ENCODE results near the gene LSMEM2.
"Not testable (repeated sequence)": the region's sequence is repeated elsewhere in the genome, so short reads cannot be mapped to it uniquely, and the experiment has no call there.

Gene LSMEM2

DNA sequence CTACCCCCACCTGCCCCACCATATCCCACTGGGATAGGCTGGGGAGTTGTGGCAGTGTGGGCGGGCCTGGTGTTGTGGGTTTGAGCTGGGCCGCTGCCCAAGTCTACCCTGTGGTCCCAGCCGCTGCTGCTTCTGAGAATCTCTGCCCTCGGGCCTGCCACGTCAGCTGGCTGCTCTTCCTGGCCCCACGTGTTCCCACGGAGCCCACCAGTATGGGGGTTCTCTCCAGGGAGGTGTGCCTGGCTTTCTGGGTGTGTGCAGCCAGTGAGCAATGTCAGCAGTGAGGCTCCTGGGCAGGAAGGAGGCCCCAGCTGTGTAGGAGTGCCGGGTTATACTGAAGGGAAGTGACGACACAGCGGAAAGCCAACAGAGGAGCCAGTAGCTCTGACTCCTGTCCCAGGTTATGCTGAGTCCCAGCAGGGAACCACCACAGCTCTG, 32.4 kb upstream of the LSMEM2 start:
- DNase-seq, result peak; percentile 68

DNA sequence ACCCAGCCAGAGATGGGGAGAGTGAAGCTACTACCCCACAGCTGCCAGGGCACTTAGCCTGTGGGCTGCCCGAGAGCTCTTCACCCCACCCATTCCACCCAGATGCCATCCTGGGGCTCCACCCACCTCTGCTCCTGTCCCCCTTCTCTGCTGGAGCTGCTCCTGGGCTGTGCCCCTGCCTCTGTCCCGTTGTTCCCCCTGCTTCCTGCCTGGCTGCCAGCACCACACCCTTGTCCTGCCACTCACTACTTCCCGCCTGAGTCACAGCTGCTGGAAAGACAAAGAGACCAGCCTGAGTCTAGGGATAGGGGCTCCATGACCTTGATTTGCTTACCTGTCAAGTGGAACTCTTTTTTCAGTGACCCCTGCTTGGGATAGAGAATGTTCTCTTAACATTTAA, 30.5 kb upstream of the LSMEM2 start:
- DNase-seq, result no peak

DNA sequence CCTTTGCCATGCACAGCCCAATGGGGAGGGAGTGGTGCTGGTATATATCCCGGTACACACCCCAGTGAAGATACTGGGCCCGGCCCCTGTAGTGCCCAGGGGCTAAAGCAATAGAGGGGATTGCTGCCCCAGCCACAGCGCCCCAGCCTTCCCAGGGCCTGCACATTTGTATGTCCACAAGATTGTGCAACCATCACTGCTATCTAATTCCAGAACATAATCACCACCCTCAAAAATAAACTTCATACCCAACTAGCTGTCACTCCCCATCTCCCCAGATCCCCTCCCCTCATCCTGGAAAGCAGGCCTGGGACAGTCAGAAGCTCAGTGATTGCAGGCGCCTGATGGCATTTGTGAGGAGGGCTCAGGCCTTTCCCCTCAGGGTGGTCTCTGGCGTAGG, 29.4 kb upstream of the LSMEM2 start:
- DNase-seq, result no peak

DNA sequence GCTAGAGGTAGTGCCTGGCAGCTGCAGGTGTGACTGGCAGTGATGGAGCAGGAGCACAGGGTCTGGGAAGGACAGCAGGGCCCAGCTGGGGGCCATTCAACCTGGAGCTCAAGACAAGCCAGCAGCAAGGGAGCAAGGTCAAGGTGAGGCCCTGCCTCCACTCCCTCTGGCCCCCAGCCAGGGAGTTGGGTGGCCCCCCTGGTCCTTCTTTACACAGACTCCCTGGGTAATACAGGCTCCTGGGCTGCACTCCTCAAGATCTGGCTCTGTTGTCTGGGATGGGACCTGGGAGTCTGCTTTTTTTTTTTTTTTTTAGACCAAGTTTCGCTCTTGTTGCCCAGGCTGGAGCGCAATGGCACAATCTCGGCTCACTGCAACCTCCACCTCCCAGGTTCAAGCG, 28.4 kb upstream of the LSMEM2 start:
- no peak for DNase-seq

DNA sequence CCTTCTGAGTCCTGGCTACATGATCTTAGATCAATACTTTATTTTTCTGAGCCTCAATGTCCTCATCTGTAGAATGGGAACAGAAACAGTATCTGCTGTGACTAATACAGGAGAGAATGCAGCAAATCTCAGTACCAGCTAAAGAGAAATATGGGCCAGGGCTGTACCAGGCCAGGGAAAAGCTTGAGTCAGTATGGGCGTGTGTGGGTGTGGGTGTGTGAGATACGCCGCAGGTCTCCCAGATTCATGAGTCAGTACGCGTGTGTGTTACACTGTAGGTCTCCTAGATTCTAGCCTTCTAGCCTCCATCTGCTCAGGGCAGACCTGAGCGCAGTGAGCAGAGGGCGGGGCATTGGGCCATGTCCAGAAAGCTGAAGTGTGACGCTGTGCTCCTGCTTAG, 27.7 kb upstream of the LSMEM2 start:
- DNase-seq, result no peak

GRCh38 chr3:50254577-50255250, 24.2 kb upstream of the LSMEM2 start:
- DNase-seq, result no peak

DNA sequence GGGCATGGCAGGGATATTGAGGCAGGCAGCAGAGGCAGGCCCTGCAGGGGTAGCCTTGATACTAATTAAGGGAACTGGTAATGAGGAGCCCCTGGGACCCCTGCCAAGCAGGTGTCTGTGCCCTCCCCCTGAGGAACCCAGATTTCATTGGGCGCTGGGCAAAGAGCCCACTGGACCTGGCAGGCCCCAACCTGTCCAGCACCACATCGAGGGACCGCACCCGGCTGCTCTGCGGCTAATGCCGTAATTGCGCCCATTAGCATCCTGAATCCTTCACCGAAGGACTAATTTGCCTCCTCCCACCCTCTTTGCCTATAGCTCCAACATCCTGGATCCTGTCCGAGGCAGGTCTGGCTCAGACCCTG, 23.7 kb upstream of the LSMEM2 start:
- no peak for DNase-seq

DNA sequence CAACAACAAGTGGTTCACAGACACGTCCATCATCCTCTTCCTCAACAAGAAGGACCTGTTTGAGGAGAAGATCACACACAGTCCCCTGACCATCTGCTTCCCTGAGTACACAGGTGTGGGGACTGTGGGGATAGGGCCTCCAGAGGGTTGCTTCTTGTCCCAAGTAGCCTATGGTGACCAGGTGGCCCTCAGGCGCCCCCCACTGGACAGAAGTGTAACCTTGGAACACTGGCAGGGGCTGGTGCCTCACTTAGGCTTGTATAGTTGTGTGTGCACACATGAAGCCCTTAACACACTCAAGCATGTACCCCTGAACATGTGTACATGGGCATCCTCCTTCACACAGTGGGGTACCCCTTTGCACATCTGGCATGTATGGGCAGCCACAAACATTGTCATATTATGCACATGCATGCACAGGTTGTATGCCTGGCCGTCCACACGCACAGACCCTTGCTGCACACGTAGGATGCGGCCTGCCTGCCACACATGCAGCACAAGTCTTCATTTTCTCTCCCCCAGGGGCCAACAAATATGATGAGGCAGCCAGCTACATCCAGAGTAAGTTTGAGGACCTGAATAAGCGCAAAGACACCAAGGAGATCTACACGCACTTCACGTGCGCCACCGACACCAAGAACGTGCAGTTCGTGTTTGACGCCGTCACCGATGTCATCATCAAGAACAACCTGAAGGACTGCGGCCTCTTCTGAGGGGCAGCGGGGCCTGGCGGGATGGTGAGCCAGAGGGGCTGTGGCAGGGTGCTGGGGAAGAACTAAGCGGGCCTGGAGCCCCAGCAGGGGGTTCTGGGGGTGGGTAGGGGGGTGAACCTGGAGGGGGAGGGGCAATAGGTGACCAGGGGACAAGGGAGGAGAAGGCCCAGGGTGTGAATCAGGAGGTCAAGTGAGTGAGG, 21.7 kb upstream of the LSMEM2 start:
- no peak for DNase-seq

- DNase-seq, result no peak
Observed at GRCh38 chr3:50258029-50258680, 20.7 kb upstream of the LSMEM2 start.

- no peak for DNase-seq
Observed at GRCh38 chr3:50258979-50259378, 19.9 kb upstream of the LSMEM2 start.

DNA sequence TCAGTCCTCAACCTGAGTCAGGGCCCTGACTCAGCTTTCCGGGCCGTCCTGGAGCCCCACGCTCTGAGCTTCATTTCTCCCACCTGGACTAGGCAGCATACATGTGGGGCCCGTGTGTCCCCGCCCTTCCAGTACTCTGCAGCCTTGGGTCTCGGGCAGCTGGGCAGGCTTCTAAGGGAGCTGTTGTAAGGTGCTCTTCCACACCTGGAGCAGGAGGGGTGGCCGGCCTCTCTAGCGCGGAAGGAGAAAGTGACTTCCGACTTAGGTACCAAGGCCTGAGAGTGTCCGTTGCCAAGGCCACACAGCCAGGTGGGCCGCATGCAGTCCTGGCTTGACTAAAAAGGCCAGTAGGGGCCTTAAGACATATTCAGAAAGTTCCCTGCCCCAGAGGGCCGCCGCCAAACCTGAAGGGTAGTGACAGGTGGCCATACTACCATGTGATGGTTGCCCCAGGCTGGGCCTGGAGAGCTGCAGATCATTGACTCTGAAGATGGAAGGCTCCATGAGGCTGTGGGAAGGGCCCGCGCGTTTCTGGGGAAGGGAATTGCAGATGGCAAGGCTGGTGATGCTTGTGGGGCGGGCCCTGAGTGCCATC, 19.4 kb upstream of the LSMEM2 start:
- DNase-seq, result no peak

DNA sequence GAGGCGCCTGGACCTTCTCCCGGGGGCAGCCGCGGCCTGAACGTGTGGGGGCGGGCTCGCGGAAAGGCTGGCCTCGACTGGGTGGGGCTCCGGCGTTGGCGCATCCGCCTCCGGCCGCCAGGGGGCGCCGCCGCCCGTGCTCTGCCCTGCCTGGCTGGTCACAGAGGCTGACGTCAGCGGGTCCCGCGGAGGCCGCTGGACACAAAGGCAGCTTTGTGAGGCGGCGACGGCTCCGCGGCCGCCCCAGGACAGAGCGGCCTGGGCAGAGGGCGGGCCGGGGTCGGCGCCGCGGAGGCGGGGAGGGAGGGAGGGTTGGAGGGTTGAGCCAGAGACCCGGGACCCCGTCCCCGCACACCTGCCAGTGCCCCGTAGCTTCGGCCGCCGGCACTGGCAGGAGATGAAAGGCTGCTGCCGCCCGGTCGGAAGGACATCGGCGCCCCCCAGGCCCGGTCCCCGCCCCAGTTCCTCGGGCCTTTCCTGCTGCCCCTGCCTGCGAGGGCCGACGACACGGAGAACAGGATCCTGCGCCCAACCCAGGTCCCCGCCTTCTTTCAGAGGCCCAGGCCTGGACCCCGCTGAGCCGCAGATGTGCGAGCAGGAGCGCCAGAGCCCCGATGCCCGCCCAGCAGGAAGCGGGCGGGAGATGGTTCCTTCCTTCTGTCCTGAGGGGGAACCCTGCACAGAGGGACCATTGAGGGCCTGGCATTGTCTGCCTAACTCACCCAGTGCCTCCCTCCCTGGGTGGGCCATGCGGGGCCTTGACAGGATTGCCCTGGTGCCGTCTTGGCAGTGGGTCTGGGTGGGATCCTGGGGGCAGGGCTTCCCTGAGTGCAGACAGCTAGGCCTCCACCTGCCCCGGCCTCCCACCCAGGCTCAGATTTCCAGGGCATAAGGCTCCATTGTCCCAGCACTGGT, 18.6 kb upstream of the LSMEM2 start:
- peak; percentile 67 for DNase-seq

GRCh38 chr3:50260942-50261441, 17.9 kb upstream of the LSMEM2 start:
- DNase-seq, result no peak

DNA sequence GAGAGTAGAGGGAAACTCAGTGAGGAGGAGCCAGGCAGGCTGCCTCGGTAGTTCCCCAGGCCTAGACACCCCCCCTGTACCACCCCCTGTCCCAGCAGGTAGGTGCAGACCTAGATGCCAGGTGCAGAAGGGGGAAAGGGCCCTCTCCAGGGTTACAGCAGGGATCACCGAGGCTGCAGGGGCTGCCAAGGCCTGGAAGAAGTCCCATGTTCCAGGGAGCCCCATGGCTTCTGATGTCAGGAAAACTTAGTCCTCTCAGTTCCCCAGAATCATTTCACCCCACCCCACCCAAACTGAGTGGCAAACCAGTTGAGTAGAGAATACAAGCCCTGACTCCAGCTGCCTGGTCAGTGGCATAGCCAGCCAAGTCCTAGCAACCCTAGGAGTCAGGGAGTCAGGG, 17.4 kb upstream of the LSMEM2 start:
- no peak for DNase-seq

- not testable (repeated sequence) for DNase-seq
Observed at GRCh38 chr3:50262200-50262599, 16.7 kb upstream of the LSMEM2 start.

- DNase-seq, result no peak
Observed at GRCh38 chr3:50262778-50263177, 16.1 kb upstream of the LSMEM2 start.

DNA sequence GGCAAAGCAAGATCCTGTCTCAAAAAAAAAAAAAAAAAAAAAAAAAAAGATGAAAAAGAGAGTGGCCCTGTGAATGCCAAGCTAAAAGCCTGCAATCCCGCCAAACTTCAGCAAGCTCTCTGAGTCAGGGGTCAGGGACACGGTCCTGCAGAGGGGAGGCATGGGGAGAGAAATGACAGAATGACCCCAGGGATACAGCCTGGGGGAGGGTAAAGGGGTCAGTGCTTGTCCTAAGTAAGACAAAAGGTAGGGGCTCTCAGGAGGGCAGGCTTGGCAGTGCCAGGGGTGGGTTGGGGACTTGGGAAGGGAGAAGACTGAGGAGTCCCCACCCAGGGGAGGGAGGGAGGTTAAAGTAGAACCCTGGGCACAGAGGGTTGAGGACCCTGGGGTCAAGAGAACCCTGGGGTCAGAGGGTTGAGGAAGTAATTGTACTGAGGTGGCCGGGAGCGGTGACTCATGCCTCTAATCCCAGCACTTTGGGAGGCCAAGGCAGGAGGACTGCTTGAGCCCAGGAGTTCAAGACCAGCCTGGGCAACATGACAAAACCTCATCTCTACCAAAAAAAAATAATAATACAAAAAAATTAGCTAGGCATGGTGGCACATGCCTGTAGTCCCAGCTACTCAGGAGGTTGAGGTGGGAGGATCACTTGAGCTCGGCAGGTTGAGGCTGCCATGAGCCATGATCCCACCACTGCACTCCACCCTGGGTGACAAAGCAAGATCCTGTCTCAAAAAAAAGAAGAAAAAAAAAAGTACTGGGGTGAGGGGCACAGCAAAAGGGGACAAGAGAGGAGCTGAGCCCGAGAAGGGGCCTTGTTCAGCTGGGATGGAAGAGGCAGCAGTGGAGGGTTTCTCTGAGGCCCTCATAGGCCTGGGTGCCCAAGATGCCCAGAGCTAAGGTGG, 15.2 kb upstream of the LSMEM2 start:
- DNase-seq, result no peak

- no peak for DNase-seq
Observed at GRCh38 chr3:50264383-50264963, 14.4 kb upstream of the LSMEM2 start.

GRCh38 chr3:50264964-50265485, 13.9 kb upstream of the LSMEM2 start:
- no peak for DNase-seq

DNA sequence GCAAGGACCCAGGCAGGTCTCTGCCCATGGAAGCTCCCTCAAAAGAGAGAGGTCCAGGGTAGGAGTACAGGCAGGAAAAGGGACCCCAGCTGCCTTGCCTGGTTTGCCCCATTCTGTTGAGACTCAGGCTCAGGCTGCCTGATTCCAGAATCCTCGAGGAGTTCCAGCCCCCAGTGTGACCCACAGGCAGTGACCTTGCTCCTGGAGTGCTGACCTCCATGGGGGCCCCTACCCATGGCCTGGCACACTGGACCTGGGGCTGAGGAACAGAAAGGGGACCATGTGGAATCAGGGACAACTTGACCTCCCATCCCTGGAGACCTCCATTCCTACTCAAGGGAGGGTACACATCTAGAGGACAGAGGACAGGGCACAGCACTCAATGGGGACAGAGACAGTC, 13.3 kb upstream of the LSMEM2 start:
- no peak for DNase-seq
